A549 (cell line): ENCODE data around the gene PLA2G2D. TPM values are rescaled to one million over a fixed set of nuclear protein-coding genes. Genes with fewer than 3 reads are reported as not detected.

Experiments used
- ATAC-seq, 2 experiments: fragments of 200-7000 bp in 1 of 2; fragments of >200 bp in 1 of 2; cut with Nextera tagmentation in 1 of 2; cut with Tn5 transposase in 1 of 2; 3 replicates each; pipeline versions ENCODE4 v1.8.0 to v1.9.1; 2018 to 2020; ENCODE audit warnings: mild to moderate bottlenecking in 1 of 2, moderate library complexity in 1 of 2
- CTCF ChIA-PET: fragments of 300-600 bp; sonication (Branson Sonifier 250); formaldehyde crosslinking; extraction: SDS; loops from one replicate; lab custom pipeline; 2021; ENCODE audit warnings: antibody characterized with exemption, inconsistent platforms; lab: Yijun Ruan, JAX
- POLR2A ChIA-PET: fragments of 350-600 bp; formaldehyde crosslinking; extraction: SDS; loops from one replicate; lab custom pipeline; 2021; ENCODE audit warnings: antibody characterized with exemption, inconsistent platforms; lab: Yijun Ruan, JAX
- DNase-seq, 2 experiments: peaks; one replicate each; pipeline versions ENCODE4 v3.0.0 to v3.0.0-alpha.2; 2011 to 2016; ENCODE audit warnings: low read depth in 1 of 2, low spot score in 1 of 2
- FAIRE-seq: peaks from 2 replicates; lab custom pipeline; 2011; peaks lifted over from hg19 to GRCh38; lab: Jason Lieb, UNC
- H3K27ac ChIP-seq, 2 experiments: fragments of >200 bp; sonication (Bioruptor Twin); formaldehyde crosslinking; 3 replicates each; pipeline ENCODE4 v1.5.1; 2016 to 2017
- H3K4me1 ChIP-seq: fragments of >200 bp; sonication (Bioruptor Twin); formaldehyde crosslinking; 3 replicates; pipeline ENCODE4 v1.6.1; 2016
- H3K4me2 ChIP-seq: fragments of >200 bp; sonication (Bioruptor Twin); formaldehyde crosslinking; 3 replicates; pipeline ENCODE4 v1.6.1; 2016
- H3K4me3 ChIP-seq: fragments of >200 bp; sonication (Bioruptor Twin); formaldehyde crosslinking; 3 replicates; pipeline ENCODE4 v1.5.1; 2016
- H3K9me3 ChIP-seq: fragments of >200 bp; sonication (Bioruptor Twin); formaldehyde crosslinking; 3 replicates; pipeline ENCODE4 v1.6.1; 2016
- BHLHE40 ChIP-seq: IDR thresholded peaks from 2 replicates; pipeline ENCODE4 v1.6.1; 2012; ENCODE audit warnings: low read depth, low read length, inconsistent platforms
- CBX8 ChIP-seq: fragments of 200-600 bp; sonication (generic); IDR thresholded peaks from 2 replicates; pipeline ENCODE4 v1.6.1; 2016
- CEBPB ChIP-seq, 2 experiments: fragments of >200 bp in 1 of 2; sonication (Bioruptor Twin) in 1 of 2; formaldehyde crosslinking in 1 of 2; IDR thresholded peaks; 2 replicates each; pipeline ENCODE4 v1.6.1; 2012 to 2016
- CHD4 ChIP-seq: fragments of 200-600 bp; sonication (generic); IDR thresholded peaks from 2 replicates; pipeline ENCODE4 v1.6.1; 2016; ENCODE audit warnings: antibody characterized with exemption, mild to moderate bottlenecking, borderline replicate concordance
- FOSL2 ChIP-seq, 2 experiments: fragments of 450-650 bp in 1 of 2; fragments of >200 bp in 1 of 2; sonication (Bioruptor Twin) in 1 of 2; formaldehyde crosslinking; IDR thresholded peaks; 2 replicates each; pipeline versions ENCODE4 v1.5.0 to v1.6.1; 2016 to 2020; ENCODE audit warnings: mild to moderate bottlenecking in 1 of 2, moderate library complexity in 1 of 2
- FOXS1 ChIP-seq: fragments of 250-450 bp; sonication (Bioruptor Pico); IDR thresholded peaks from 2 replicates; pipeline ENCODE4 v1.5.0; 2020; ENCODE audit warnings: mild to moderate bottlenecking, moderate library complexity
- GATA3 ChIP-seq: IDR thresholded peaks from 2 replicates; pipeline ENCODE4 v1.6.1; 2012; ENCODE audit warnings: borderline replicate concordance
- HEYL ChIP-seq: fragments of 250-450 bp; sonication (Bioruptor Pico); IDR thresholded peaks from 2 replicates; pipeline ENCODE4 v1.8.0; 2021; ENCODE audit warnings: mild to moderate bottlenecking, moderate library complexity
- HOXA7 ChIP-seq: fragments of 250-450 bp; sonication (Bioruptor Pico); IDR thresholded peaks from 2 replicates; pipeline ENCODE4 v1.5.0; 2020; ENCODE audit warnings: mild to moderate bottlenecking, moderate library complexity
- HOXB5 ChIP-seq: fragments of 250-450 bp; sonication (Bioruptor Pico); IDR thresholded peaks from 2 replicates; pipeline ENCODE4 v1.5.0; 2020; ENCODE audit warnings: mild to moderate bottlenecking, moderate library complexity
- JUN ChIP-seq, 2 experiments: fragments of >200 bp; sonication (Bioruptor Twin); formaldehyde crosslinking; IDR thresholded peaks; 2 replicates in 1 of 2; 3 replicates in 1 of 2; pipeline ENCODE4 v1.6.1; 2016 to 2017
- MYC ChIP-seq: IDR thresholded peaks from 2 replicates; pipeline ENCODE4 v1.6.1; 2012; ENCODE audit warnings: mild to moderate bottlenecking, inconsistent platforms, low read length, improper control_type of control experiment, borderline replicate concordance
- NR3C1 ChIP-seq: fragments of >200 bp; sonication (Bioruptor Twin); formaldehyde crosslinking; IDR thresholded peaks from 3 replicates; pipeline ENCODE4 v1.6.1; 2017
- PHF8 ChIP-seq: fragments of 200-600 bp; sonication (generic); IDR thresholded peaks from 2 replicates; pipeline ENCODE4 v1.6.1; 2016; ENCODE audit warnings: low read depth, mild to moderate bottlenecking, antibody characterized with exemption, moderate library complexity, borderline replicate concordance
- RFX5 ChIP-seq: fragments of 450-650 bp; IDR thresholded peaks from 2 replicates; pipeline ENCODE4 v1.7.1; 2014; ENCODE audit warnings: antibody characterized with exemption, mild to moderate bottlenecking, moderate library complexity
- SREBF2 ChIP-seq: fragments of 450-650 bp; IDR thresholded peaks from 2 replicates; pipeline ENCODE4 v1.6.1; 2014; ENCODE audit warnings: mild to moderate bottlenecking, moderate library complexity
- TP53 ChIP-seq: fragments of 250-450 bp; sonication (Bioruptor Pico); IDR thresholded peaks from 2 replicates; pipeline ENCODE4 v1.5.0; 2021; ENCODE audit warnings: mild to moderate bottlenecking, moderate library complexity
- ZC3H11A ChIP-seq: fragments of 450-650 bp; IDR thresholded peaks from 2 replicates; pipeline ENCODE4 v1.6.1; 2014; ENCODE audit warnings: antibody characterized with exemption, mild to moderate bottlenecking
- ZFP36 ChIP-seq: fragments of 450-650 bp; IDR thresholded peaks from 2 replicates; pipeline ENCODE4 v1.6.1; 2014; ENCODE audit warnings: borderline replicate concordance; ENCODE audit not compliant: partially characterized antibody
- WGBS: methylation state at CpG from one replicate; pipeline ENCODE4 v1.1.6; 2017; ENCODE audit errors: missing lambda C conversion rate; 5-methylcytosine and 5-hydroxymethylcytosine counted together
- polyA plus RNA-seq, 4 experiments: library from polyadenylated mRNA; depleted of rRNA in 3 of 4; stranded (reverse); fragments of >200 nt; fragmentation: RNase III in 1 of 4; extraction: RNeasy Plus Mini Kit Qiagen cat#74134 plus additional on column Dnase treatment in 1 of 4; gene quantifications; 2 replicates in 3 of 4; 3 replicates in 1 of 4; pipeline ENCODE4 v1.2.3, GENCODE V29; 2011 to 2017
- TF ChIP-seq, protein P1 (sequence below): fragments of 250-450 bp; sonication (Bioruptor Pico); IDR thresholded peaks from 2 replicates; pipeline ENCODE4 v1.5.0; 2020; ENCODE audit warnings: low read depth, mild to moderate bottlenecking, moderate library complexity
- TF ChIP-seq, protein P2 (sequence below): fragments of 150-350 bp; IDR thresholded peaks from 2 replicates; pipeline ENCODE4 v1.6.1; 2014; ENCODE audit warnings: low read depth, mild to moderate bottlenecking, low read length
- TF ChIP-seq, protein P3 (sequence below): fragments of 450-650 bp; IDR thresholded peaks from 2 replicates; pipeline ENCODE4 v1.6.1; 2014; ENCODE audit warnings: antibody characterized with exemption
- TF ChIP-seq, protein P4 (sequence below): fragments of 250-450 bp; sonication (Bioruptor Pico); IDR thresholded peaks from 2 replicates; pipeline ENCODE4 v1.5.0; 2021; ENCODE audit warnings: mild to moderate bottlenecking, moderate library complexity, borderline replicate concordance

PLA2G2D gene
- polyA plus RNA-seq, 2 of the 4 experiments (the other 2 are of a cell fraction): not detected

DNA sequence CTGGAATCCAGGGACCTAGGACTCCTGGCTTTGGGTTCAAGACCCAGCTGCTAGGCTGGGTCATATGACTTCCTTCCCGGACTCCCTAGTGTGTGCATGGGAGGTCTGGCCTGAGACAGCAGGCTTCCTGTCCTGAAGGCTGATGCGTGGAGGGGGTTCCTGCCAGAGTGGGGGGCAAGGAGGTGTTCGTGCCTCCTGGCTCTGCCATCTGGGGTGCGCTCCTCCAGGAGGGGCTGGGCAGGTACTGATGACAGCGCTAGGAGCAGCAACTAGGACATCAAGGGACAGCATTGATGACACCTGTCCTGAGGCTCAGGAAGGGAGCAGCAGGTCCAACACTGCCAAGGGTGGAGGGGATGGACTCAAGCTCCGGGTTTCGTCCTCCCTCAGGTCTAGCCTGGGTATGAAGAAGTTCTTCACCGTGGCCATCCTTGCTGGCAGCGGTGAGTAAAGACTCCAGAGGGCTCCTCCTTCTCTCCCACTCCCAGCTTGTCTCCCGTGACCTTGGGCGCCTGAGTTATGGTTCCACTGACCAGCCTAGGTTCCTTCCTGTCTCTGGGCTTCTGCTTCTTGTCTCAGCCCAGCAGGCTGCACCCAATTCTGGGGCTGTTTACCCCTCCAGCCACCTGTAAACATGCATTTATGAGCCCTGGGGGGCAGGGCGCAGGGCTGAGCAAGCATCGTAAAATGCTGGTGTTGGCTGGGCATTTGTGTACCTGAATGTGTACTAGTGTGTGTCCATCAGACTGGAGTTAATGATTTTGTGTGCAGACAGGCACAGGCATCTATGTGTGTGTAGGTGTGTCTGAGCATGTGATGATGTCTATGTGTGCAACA lies 20.7 kb upstream of the PLA2G2D start:
- H3K9me3 ChIP-seq: no peaks in the 10 kb centered on the region
- FAIRE-seq (no peak), DNase-seq (no peak), ATAC-seq (no peak)
- 53% methylated on average over 10 of the region's 13 CpGs for WGBS
- H3K27ac ChIP-seq: no peak overlapping the region
- ChIA-PET POLR2A (no interaction called here), CTCF (no interaction called here)
- H3K4me3 ChIP-seq: no peak overlapping the region
- no peak overlapping the region for H3K4me2 ChIP-seq
- H3K4me1 ChIP-seq: no peaks in the 10 kb centered on the region
- TF ChIP-seq RFX5: no peak
- TF ChIP-seq HOXB5 (CRISPR knock-in tag): no peak
- TF ChIP-seq MYC: no peak
- TF ChIP-seq, protein P1, sequence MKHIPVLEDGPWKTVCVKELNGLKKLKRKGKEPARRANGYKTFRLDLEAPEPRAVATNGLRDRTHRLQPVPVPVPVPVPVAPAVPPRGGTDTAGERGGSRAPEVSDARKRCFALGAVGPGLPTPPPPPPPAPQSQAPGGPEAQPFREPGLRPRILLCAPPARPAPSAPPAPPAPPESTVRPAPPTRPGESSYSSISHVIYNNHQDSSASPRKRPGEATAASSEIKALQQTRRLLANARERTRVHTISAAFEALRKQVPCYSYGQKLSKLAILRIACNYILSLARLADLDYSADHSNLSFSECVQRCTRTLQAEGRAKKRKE: no peak
- TF ChIP-seq PHF8: no peak
- no peak for TF ChIP-seq CHD4
- no peak for TF ChIP-seq ZC3H11A
- no peak for TF ChIP-seq HOXA7 (CRISPR knock-in tag)
- TF ChIP-seq GATA3: no peak
- TF ChIP-seq, all 56 proteins: peak for 0

DNA sequence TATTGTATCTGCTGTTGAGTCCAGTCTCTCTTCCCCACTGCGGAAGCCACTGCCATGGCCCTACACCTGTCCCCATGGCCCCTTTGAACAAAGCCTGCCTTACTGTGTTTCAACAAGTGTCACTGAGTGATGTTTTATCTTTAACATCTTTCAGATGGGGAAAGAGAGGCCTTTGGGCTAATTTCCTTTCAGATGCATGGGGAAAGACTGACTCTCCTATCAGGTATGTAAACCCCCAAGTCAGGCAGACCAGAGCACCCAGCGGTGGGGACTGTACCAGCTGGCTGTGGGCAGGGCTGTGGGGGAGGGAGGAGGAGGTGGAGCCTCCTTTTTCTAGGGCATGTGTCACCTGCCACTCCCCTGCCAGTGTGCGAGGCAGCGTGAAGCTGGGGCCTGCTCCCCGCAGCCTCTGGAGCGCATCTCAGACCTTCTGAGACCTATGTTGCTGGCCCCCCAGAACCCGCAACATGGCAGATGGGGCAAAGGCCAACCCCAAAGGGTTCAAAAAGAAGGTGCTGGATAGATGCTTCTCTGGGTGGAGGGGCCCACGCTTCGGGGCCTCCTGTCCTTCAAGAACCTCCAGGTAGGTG lies 19.7 kb upstream of the PLA2G2D start, which contains the start of gene PLA2G2F:
TSS of gene PLA2G2F (plus strand) at position 363 of the 590 bp plus-strand sequence. CDS start at position 468, 105 bp downstream.
- Histone ChIP-seq H3K27ac (no peak within 1 kb of the TSS), H3K4me3 (no peak within 1 kb of the TSS), H3K4me1 (no peaks in the 10 kb centered on the region), H3K4me2 (no peak within 1 kb of the TSS), H3K9me3 (no peaks in the 10 kb centered on the region)
- ATAC-seq (no peak), DNase-seq (no peak), FAIRE-seq (no peak)
- CTCF ChIA-PET: no interaction called here
- 76% methylated on average over 7 of the region's 9 CpGs for WGBS
- POLR2A ChIA-PET: no interaction called here
- TF ChIP-seq SREBF2 (no peak), CHD4 (no peak), FOXS1 (CRISPR knock-in tag) (no peak), NR3C1 (no peak), HEYL (CRISPR knock-in tag) (no peak), CBX8 (no peak), CEBPB (IDR thresholded peaks at IDR 0.05) (no peak), FOSL2 (IDR thresholded peaks at IDR 0.05) (no peak), FOSL2 (CRISPR knock-in tag; IDR thresholded peaks at IDR 0.05) (no peak), HOXB5 (CRISPR knock-in tag) (no peak), ZFP36 (no peak), JUN (IDR thresholded peaks at IDR 0.05) (no peak), BHLHE40 (no peak), TP53 (CRISPR knock-in tag) (no peak), PHF8 (no peak)
- TF ChIP-seq, protein P2, sequence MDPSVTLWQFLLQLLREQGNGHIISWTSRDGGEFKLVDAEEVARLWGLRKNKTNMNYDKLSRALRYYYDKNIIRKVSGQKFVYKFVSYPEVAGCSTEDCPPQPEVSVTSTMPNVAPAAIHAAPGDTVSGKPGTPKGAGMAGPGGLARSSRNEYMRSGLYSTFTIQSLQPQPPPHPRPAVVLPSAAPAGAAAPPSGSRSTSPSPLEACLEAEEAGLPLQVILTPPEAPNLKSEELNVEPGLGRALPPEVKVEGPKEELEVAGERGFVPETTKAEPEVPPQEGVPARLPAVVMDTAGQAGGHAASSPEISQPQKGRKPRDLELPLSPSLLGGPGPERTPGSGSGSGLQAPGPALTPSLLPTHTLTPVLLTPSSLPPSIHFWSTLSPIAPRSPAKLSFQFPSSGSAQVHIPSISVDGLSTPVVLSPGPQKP: no peak
- TF ChIP-seq, protein P3, sequence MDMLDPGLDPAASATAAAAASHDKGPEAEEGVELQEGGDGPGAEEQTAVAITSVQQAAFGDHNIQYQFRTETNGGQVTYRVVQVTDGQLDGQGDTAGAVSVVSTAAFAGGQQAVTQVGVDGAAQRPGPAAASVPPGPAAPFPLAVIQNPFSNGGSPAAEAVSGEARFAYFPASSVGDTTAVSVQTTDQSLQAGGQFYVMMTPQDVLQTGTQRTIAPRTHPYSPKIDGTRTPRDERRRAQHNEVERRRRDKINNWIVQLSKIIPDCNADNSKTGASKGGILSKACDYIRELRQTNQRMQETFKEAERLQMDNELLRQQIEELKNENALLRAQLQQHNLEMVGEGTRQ: no peak
- TF ChIP-seq, protein P4, sequence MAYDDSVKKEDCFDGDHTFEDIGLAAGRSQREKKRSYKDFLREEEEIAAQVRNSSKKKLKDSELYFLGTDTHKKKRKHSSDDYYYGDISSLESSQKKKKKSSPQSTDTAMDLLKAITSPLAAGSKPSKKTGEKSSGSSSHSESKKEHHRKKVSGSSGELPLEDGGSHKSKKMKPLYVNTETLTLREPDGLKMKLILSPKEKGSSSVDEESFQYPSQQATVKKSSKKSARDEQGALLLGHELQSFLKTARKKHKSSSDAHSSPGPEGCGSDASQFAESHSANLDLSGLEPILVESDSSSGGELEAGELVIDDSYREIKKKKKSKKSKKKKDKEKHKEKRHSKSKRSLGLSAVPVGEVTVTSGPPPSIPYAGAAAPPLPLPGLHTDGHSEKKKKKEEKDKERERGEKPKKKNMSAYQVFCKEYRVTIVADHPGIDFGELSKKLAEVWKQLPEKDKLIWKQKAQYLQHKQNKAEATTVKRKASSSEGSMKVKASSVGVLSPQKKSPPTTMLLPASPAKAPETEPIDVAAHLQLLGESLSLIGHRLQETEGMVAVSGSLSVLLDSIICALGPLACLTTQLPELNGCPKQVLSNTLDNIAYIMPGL: no peak
- TF ChIP-seq, all 56 proteins: peak for 0
